H1 (cell line): ENCODE measurements around the gene GPD1L. TPM values are rescaled to one million over a fixed set of nuclear protein-coding genes. Genes with fewer than 3 reads are reported as not detected.

Source experiments
- CTCF ChIA-PET: fragments of 300-600 bp; sonication (Branson Sonifier 250); formaldehyde crosslinking; loops from one replicate; lab custom pipeline; 2021; ENCODE audit not compliant: partially characterized antibody; lab: Charles Lee
- POLR2A ChIA-PET: fragments of 300-600 bp; sonication (Branson Sonifier 250); formaldehyde crosslinking; loops from one replicate; lab custom pipeline; 2021; ENCODE audit warnings: inconsistent platforms; ENCODE audit not compliant: partially characterized antibody; lab: Charles Lee
- DNase-seq, 2 experiments: peaks; one replicate each; pipeline versions ENCODE4 v3.0.0 to v3.0.0-alpha.2; 2010 to 2022; ENCODE audit warnings: low spot score in 2 of 2, low read depth in 1 of 2, mixed read lengths in 1 of 2
- FAIRE-seq: peaks from 2 replicates; lab custom pipeline; 2011; peaks lifted over from hg19 to GRCh38; lab: Jason Lieb, UNC
- H2AFZ ChIP-seq: 2 replicates; pipeline ENCODE4 v1.8.1; 2012; ENCODE audit warnings: low read length, inconsistent platforms
- H2AK5ac ChIP-seq: 2 replicates; pipeline ENCODE4 v1.6.1; 2013; ENCODE audit warnings: low read depth, low read length
- H2BK120ac ChIP-seq: replicated peaks from 2 replicates; pipeline ENCODE3; 2013; ENCODE audit warnings: low read depth, low read length, inconsistent platforms
- H2BK12ac ChIP-seq: 2 replicates; pipeline ENCODE4 v1.6.1; 2013; ENCODE audit warnings: low read depth, low read length
- H2BK15ac ChIP-seq: 2 replicates; pipeline ENCODE4 v1.6.1; 2013; ENCODE audit warnings: low read length
- H2BK20ac ChIP-seq: 2 replicates; pipeline ENCODE4 v1.6.1; 2013; ENCODE audit warnings: low read length
- H2BK5ac ChIP-seq: 2 replicates; pipeline ENCODE4 v1.6.1; 2013; ENCODE audit warnings: low read depth, low read length
- H3K14ac ChIP-seq: 2 replicates; pipeline ENCODE4 v1.6.1; 2013; ENCODE audit warnings: inconsistent platforms; ENCODE audit not compliant: insufficient read length
- H3K18ac ChIP-seq: 2 replicates; pipeline ENCODE4 v1.6.1; 2013; ENCODE audit warnings: low read length; ENCODE audit errors: extremely low read depth
- H3K23ac ChIP-seq: 2 replicates; pipeline ENCODE4 v1.6.1; 2013; ENCODE audit warnings: inconsistent platforms; ENCODE audit not compliant: insufficient read length
- H3K23me2 ChIP-seq: 2 replicates; pipeline ENCODE4 v1.6.1; 2013; ENCODE audit warnings: low read depth, low read length
- H3K27ac ChIP-seq: 2 replicates; pipeline ENCODE4 v1.6.1; 2011; ENCODE audit warnings: low read depth, low read length, inconsistent platforms
- H3K27me3 ChIP-seq, 4 experiments: replicated peaks in 1 of 4; 1 replicate in 1 of 4; 2 replicates in 3 of 4; pipeline versions ENCODE4 v1.6.1 to v1.8.1; 2011 to 2013; ENCODE audit warnings: low read length in 3 of 4, mild to moderate bottlenecking in 3 of 4, inconsistent platforms in 2 of 4, mixed read lengths in 2 of 4, moderate library complexity in 1 of 4; ENCODE audit not compliant: control insufficient read depth in 3 of 4, insufficient read depth in 3 of 4; ENCODE audit errors: extremely low read depth in 1 of 4
- H3K36me3 ChIP-seq, 4 experiments: 2 replicates each; pipeline versions ENCODE4 v1.6.1 to v1.8.1; 2011 to 2013; ENCODE audit warnings: mild to moderate bottlenecking in 4 of 4, low read length in 3 of 4, moderate library complexity in 2 of 4, control low read depth in 1 of 4, inconsistent platforms in 1 of 4; ENCODE audit not compliant: insufficient read depth in 4 of 4, control insufficient read depth in 2 of 4
- H3K4ac ChIP-seq: replicated peaks from 2 replicates; pipeline ENCODE3; 2013; ENCODE audit warnings: low read length, low read depth, mixed read lengths, inconsistent platforms; ENCODE audit not compliant: insufficient read length
- H3K4me1 ChIP-seq, 4 experiments: replicated peaks in 1 of 4; 1 replicate in 1 of 4; 2 replicates in 3 of 4; pipeline versions ENCODE4 v1.6.1 to v1.8.1; 2011 to 2013; ENCODE audit warnings: low read length in 3 of 4, inconsistent platforms in 2 of 4, mixed read lengths in 1 of 4; ENCODE audit not compliant: insufficient read depth in 4 of 4, control insufficient read depth in 3 of 4
- H3K4me2 ChIP-seq, 2 experiments: 2 replicates each; pipeline versions ENCODE4 v1.6.1 to v1.8.1; 2011 to 2013; ENCODE audit warnings: low read depth in 2 of 2, low read length in 2 of 2, control low read depth in 1 of 2, inconsistent platforms in 1 of 2, mild to moderate bottlenecking in 1 of 2; ENCODE audit not compliant: insufficient read depth in 1 of 2
- H3K4me3 ChIP-seq, 4 experiments: fragments of 200-600, 300-600 bp in 1 of 4; sonication (generic), shearing (Covaris generic), sonication (Bioruptor Twin) in 1 of 4; 2 replicates each; pipeline versions ENCODE4 v1.5.1 to v1.8.1; 2011 to 2016; ENCODE audit warnings: low read length in 4 of 4, low read depth in 3 of 4, control low read depth in 2 of 4, inconsistent platforms in 2 of 4, mild to moderate bottlenecking in 2 of 4, mixed read lengths in 1 of 4, moderate library complexity in 1 of 4; ENCODE audit not compliant: insufficient read depth in 2 of 4; ENCODE audit errors: extremely low read depth in 1 of 4
- H3K56ac ChIP-seq: replicated peaks from 2 replicates; pipeline ENCODE3; 2013; ENCODE audit warnings: low read depth, mild to moderate bottlenecking, mixed read lengths, low read length, inconsistent platforms; ENCODE audit not compliant: insufficient read length
- H3K79me1 ChIP-seq: 2 replicates; pipeline ENCODE4 v1.6.1; 2013; ENCODE audit warnings: low read depth, low read length, control low read depth
- H3K79me2 ChIP-seq, 2 experiments: 2 replicates each; pipeline versions ENCODE4 v1.6.1 to v1.8.1; 2012 to 2013; ENCODE audit warnings: low read length in 2 of 2, mild to moderate bottlenecking in 2 of 2, inconsistent platforms in 1 of 2; ENCODE audit not compliant: insufficient read depth in 2 of 2, control insufficient read depth in 1 of 2
- H3K9ac ChIP-seq, 4 experiments: replicated peaks in 1 of 4; 1 replicate in 1 of 4; 2 replicates in 3 of 4; pipeline versions ENCODE4 v1.6.1 to v1.8.1; 2011 to 2013; ENCODE audit warnings: low read depth in 3 of 4, low read length in 3 of 4, control low read depth in 2 of 4, mild to moderate bottlenecking in 2 of 4, moderate library complexity in 2 of 4, inconsistent platforms in 1 of 4; ENCODE audit errors: extremely low read depth in 1 of 4
- H3K9me3 ChIP-seq, 2 experiments: 2 replicates each; pipeline versions ENCODE4 v1.6.1 to v1.8.1; 2012 to 2013; ENCODE audit warnings: mild to moderate bottlenecking in 2 of 2, moderate library complexity in 2 of 2, control low read depth in 1 of 2, inconsistent platforms in 1 of 2, low read depth in 1 of 2, low read length in 1 of 2, mixed read lengths in 1 of 2; ENCODE audit not compliant: insufficient read depth in 2 of 2
- H4K20me1 ChIP-seq, 2 experiments: replicated peaks in 1 of 2; 2 replicates each; pipeline versions ENCODE3 to v1.8.1; 2011 to 2013; ENCODE audit warnings: inconsistent platforms in 2 of 2, low read length in 2 of 2, mild to moderate bottlenecking in 1 of 2; ENCODE audit not compliant: insufficient read depth in 2 of 2, control insufficient read depth in 1 of 2
- H4K5ac ChIP-seq: 2 replicates; pipeline ENCODE4 v1.6.1; 2013; ENCODE audit warnings: low read length, low read depth, mixed read lengths, inconsistent platforms; ENCODE audit not compliant: insufficient read length
- H4K8ac ChIP-seq: 2 replicates; pipeline ENCODE4 v1.8.0; 2013; ENCODE audit warnings: mild to moderate bottlenecking, moderate library complexity, low read length, inconsistent platforms; ENCODE audit not compliant: insufficient read depth; ENCODE audit errors: extremely low read depth
- H4K91ac ChIP-seq: replicated peaks from 2 replicates; pipeline ENCODE3; 2013; ENCODE audit warnings: low read length, mixed read lengths, inconsistent platforms; ENCODE audit not compliant: insufficient read length
- ASH2L ChIP-seq: fragments of 200-600, 300-600 bp; sonication (generic); IDR thresholded peaks from one replicate; pipeline ENCODE4 v1.7.1; 2017; ENCODE audit warnings: low read length
- BCL11A ChIP-seq, 2 experiments: IDR thresholded peaks; one replicate each; pipeline ENCODE4 v1.6.1; 2011; ENCODE audit warnings: low read depth in 2 of 2, low read length in 2 of 2, mild to moderate bottlenecking in 2 of 2
- CHD2 ChIP-seq: IDR thresholded peaks from 2 replicates; pipeline ENCODE4 v1.6.1; 2012; ENCODE audit warnings: low read length, improper control_type of control experiment
- EP300 ChIP-seq, 2 experiments: IDR thresholded peaks; 1 replicate in 1 of 2; 2 replicates in 1 of 2; pipeline ENCODE4 v1.6.1; 2011 to 2012; ENCODE audit warnings: low read depth in 2 of 2, low read length in 2 of 2, mild to moderate bottlenecking in 2 of 2, borderline replicate concordance in 1 of 2, inconsistent platforms in 1 of 2, moderate library complexity in 1 of 2
- EZH2 ChIP-seq: fragments of 200-600 bp; sonication (generic); IDR thresholded peaks from 2 replicates; pipeline ENCODE4 v1.7.1; 2012; ENCODE audit warnings: low read depth, mild to moderate bottlenecking, moderate library complexity, low read length, inconsistent platforms; ENCODE audit not compliant: severe bottlenecking
- FOSL1 ChIP-seq: IDR thresholded peaks from 2 replicates; pipeline ENCODE4 v1.6.1; 2011; ENCODE audit warnings: mild to moderate bottlenecking, low read depth, low read length, moderate library complexity; ENCODE audit not compliant: insufficient read depth
- HDAC6 ChIP-seq: IDR thresholded peaks from one replicate; pipeline ENCODE4 v1.7.1; 2012; ENCODE audit warnings: low read depth, mild to moderate bottlenecking, inconsistent platforms, low read length, moderate library complexity
- JUND ChIP-seq: IDR thresholded peaks from 2 replicates; pipeline ENCODE4 v1.6.1; 2011; ENCODE audit warnings: mild to moderate bottlenecking, improper control_type of control experiment, low read length
- KDM1A ChIP-seq: fragments of 200-600, 300-600 bp; sonication (generic); IDR thresholded peaks from 2 replicates; pipeline ENCODE4 v1.7.1; 2016; ENCODE audit warnings: mild to moderate bottlenecking, low read length, borderline replicate concordance
- PHF8 ChIP-seq: fragments of 200-600 bp; sonication (generic); conservative IDR thresholded peaks from 2 replicates; pipeline ENCODE4 v1.7.1; 2012; ENCODE audit warnings: low read depth, mild to moderate bottlenecking, inconsistent platforms, low read length, moderate library complexity
- RBBP5 ChIP-seq: IDR thresholded peaks from 2 replicates; pipeline ENCODE4 v1.7.1; 2012; ENCODE audit warnings: low read depth, mild to moderate bottlenecking, inconsistent platforms, low read length, moderate library complexity, borderline replicate concordance
- SAP30 ChIP-seq: fragments of 300-600 bp; sonication (generic); IDR thresholded peaks from 2 replicates; pipeline ENCODE4 v1.7.1; 2012; ENCODE audit warnings: low read length, moderate library complexity, mild to moderate bottlenecking, inconsistent platforms; ENCODE audit not compliant: insufficient read depth, insufficient replicate concordance
- SIX5 ChIP-seq: IDR thresholded peaks from 2 replicates; pipeline ENCODE4 v1.6.1; 2011; ENCODE audit warnings: mild to moderate bottlenecking, low read depth, low read length
- TCF12 ChIP-seq: IDR thresholded peaks from 2 replicates; pipeline ENCODE4 v1.6.1; 2011; ENCODE audit warnings: low read depth, mild to moderate bottlenecking, low read length
- YY1 ChIP-seq: IDR thresholded peaks from 2 replicates; pipeline ENCODE4 v1.6.1; 2011; ENCODE audit warnings: low read depth, mild to moderate bottlenecking, low read length
- WGBS, 2 experiments: shearing (Covaris generic) in 1 of 2; methylation state at CpG; one replicate each; pipeline versions ENCODE4 v1.1.6 to v1.1.7; 2013 to 2015; ENCODE audit warnings: low lambda C conversion rate in 2 of 2, mixed read lengths in 2 of 2, inconsistent platforms in 1 of 2, low coverage in 1 of 2, missing lambda C conversion rate in 1 of 2; ENCODE audit not compliant: insufficient replicate concordance in 2 of 2, insufficient coverage in 1 of 2, insufficient read length in 1 of 2; ENCODE audit errors: extremely low coverage in 1 of 2, missing lambda C conversion rate in 1 of 2; 5-methylcytosine and 5-hydroxymethylcytosine counted together
- polyA plus RNA-seq, 7 experiments: library from polyadenylated mRNA; depleted of rRNA in 3 of 7; stranded (reverse) in 5 of 7; unstranded in 2 of 7; fragments of >200 nt in 5 of 7; fragments of 200-250 nt in 2 of 7; gene quantifications; 1 replicate in 5 of 7; 2 replicates in 1 of 7; 4 replicates in 1 of 7; pipeline versions ENCODE4 v1.2.1 to v1.2.3, GENCODE V29; 2011 to 2013; ENCODE audit warnings: missing spikeins in 2 of 7, mixed read lengths in 2 of 7
- total RNA-seq: library from RNA; stranded (reverse); fragmentation: NEBNext Ultra II Directional; extraction: Animal tissue kit (Norgen Biotek cat#: 25700); gene quantifications from 2 replicates; pipeline ENCODE4 v1.2.1, GENCODE V29; 2021

The GPD1L gene
- total and polyA plus RNA-seq, 2 of the 8 experiments (the other 6 are each of a cell fraction or from before 2014, with no cell fraction given), result 2.4 to 8.4 TPM

DNA sequence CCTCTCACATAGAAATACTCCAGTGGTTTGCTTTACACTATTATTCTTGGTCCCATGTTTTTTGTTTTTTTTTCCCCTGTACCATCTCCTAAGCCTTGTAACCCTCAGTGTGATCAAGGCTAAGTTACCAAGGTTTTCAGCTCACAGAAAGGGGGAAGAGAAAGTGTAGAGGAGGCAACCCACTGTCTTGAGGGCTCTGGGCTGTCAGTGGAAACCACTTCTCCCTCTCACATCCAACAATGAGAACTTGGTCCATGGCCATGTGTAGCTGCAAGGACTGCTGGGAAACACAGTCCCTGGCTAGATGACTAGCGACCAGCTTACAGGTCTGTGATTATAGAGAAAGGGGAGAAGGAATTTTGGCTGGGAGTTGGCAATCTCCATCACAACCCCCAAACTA is 30.3 kb downstream of the GPD1L start:
- POLR2A ChIA-PET, result no interaction called here
- Histone ChIP-seq H3K14ac (no peak overlapping the region), H4K5ac (no peak overlapping the region), H2AK5ac (no peak overlapping the region), H4K91ac (no peak overlapping the region), H2BK120ac (no peak overlapping the region), H2BK5ac (no peak overlapping the region), H3K27ac (no peak overlapping the region), H4K20me1 (no peaks in the 10 kb centered on the region), H3K79me1 (no peaks in the 10 kb centered on the region), H3K9ac (no peak overlapping the region), H3K79me2 (no peaks in the 10 kb centered on the region), H3K4me2 (no peak overlapping the region), H2AFZ (no peak overlapping the region), H3K4me3 (no peak overlapping the region), H2BK20ac (no peak overlapping the region), H3K23ac (no peak overlapping the region), H3K9me3 (no peaks in the 10 kb centered on the region), H3K18ac (no peak overlapping the region), H4K8ac (no peak overlapping the region), H3K4ac (no peak overlapping the region), H3K23me2 (no peaks in the 10 kb centered on the region), H3K4me1 (no peaks in the 10 kb centered on the region), H3K56ac (no peak overlapping the region), H3K36me3 (no peaks in the 10 kb centered on the region), H3K27me3 (no peaks in the 10 kb centered on the region), H2BK12ac (no peak overlapping the region), H2BK15ac (no peak overlapping the region)
- WGBS, 2 experiments, result 86% methylated on average over 1 of the region's 1 CpG; no CpG with 5 or more reads in 1 of the 2 experiments
- CTCF ChIA-PET, result interaction anchor here (0.6 to 2.5 kb wide), 4 partner anchors 10 to 412 kb away, joined by 3 to 11 read pairs (median 3); no protein-coding TSS in a partner anchor
- no peak for DNase-seq
- no peak for FAIRE-seq
- no peak for TF ChIP-seq JUND
- no peak for TF ChIP-seq TCF12
- TF ChIP-seq YY1, result no peak
- no peak for TF ChIP-seq RBBP5
- no peak for TF ChIP-seq HDAC6
- no peak for TF ChIP-seq SAP30
- no peak for TF ChIP-seq FOSL1
- TF ChIP-seq EZH2, result no peak
- TF ChIP-seq EP300 (IDR thresholded peaks at IDR 0.05; ENCODE audit: borderline replicate concordance in 1 of 2, low read depth in 2 of 2, low read length in 2 of 2), result no peak
- TF ChIP-seq PHF8, result no peak
- no peak for TF ChIP-seq SIX5
- TF ChIP-seq BCL11A (IDR thresholded peaks at IDR 0.05; ENCODE audit: low read depth in 2 of 2, low read length in 2 of 2), result no peak
- no peak for TF ChIP-seq ASH2L
- TF ChIP-seq CHD2, result no peak
- no peak for TF ChIP-seq KDM1A
